Naive B cell (primary cell): ENCODE results near the gene H2AZ2. TPM values are rescaled to one million over a fixed set of nuclear protein-coding genes. Genes with fewer than 3 reads are reported as not detected.
"Not testable (repeated sequence)": the region's sequence is repeated elsewhere in the genome, so short reads cannot be mapped to it uniquely, and the experiment has no call there.

Source experiments
- ATAC-seq, 2 donors: fragments of 150-1000 bp; cut with Tn5 transposase; 2 replicates each; pipeline ENCODE4 v1.10.0; 2021; ENCODE audit warnings: low read depth in 2 of 2, mild to moderate bottlenecking in 2 of 2, moderate library complexity in 2 of 2
- DNase-seq: peaks from one replicate; pipeline ENCODE4 v3.0.0; 2022
- H3K27ac Mint-ChIP-seq, 6 donors: one replicate each; pipeline ENCODE4 v1.8.0; 2020 to 2022; ENCODE audit warnings: mild to moderate bottlenecking in 6 of 6, mixed read lengths in 6 of 6, moderate library complexity in 5 of 6, inconsistent platforms in 2 of 6
- H3K27me3 Mint-ChIP-seq, 3 donors: one replicate each; pipeline ENCODE4 v1.8.0; 2021 to 2022; ENCODE audit warnings: mixed read lengths in 3 of 3, mild to moderate bottlenecking in 1 of 3
- H3K36me3 Mint-ChIP-seq, 2 donors: one replicate each; pipeline ENCODE4 v1.8.0; 2020 to 2022; ENCODE audit warnings: mixed read lengths in 2 of 2, inconsistent platforms in 1 of 2, mild to moderate bottlenecking in 1 of 2
- H3K4me1 Mint-ChIP-seq, 3 donors: one replicate each; pipeline ENCODE4 v1.8.0; 2020 to 2022; ENCODE audit warnings: mixed read lengths in 3 of 3, inconsistent platforms in 1 of 3, mild to moderate bottlenecking in 1 of 3, moderate library complexity in 1 of 3
- H3K4me3 Mint-ChIP-seq, 8 donors: one replicate each; pipeline ENCODE4 v1.8.0; 2020 to 2022; ENCODE audit warnings: mild to moderate bottlenecking in 8 of 8, mixed read lengths in 8 of 8, moderate library complexity in 8 of 8, inconsistent platforms in 2 of 8
- H3K9me3 Mint-ChIP-seq, 7 donors: one replicate each; pipeline ENCODE4 v1.8.0; 2020 to 2022; ENCODE audit warnings: mixed read lengths in 7 of 7, mild to moderate bottlenecking in 5 of 7, inconsistent platforms in 2 of 7, moderate library complexity in 1 of 7
- polyA plus RNA-seq, 6 donors: library from polyadenylated mRNA; unstranded; fragments of 300-500 nt; fragmentation: Illumina TruSeq; gene quantifications; one replicate each; pipeline ENCODE4 v1.2.3, GENCODE V29; 2021; ENCODE audit warnings: low read depth in 6 of 6

Gene H2AZ2
- polyA plus RNA-seq, 6 donors from 2014 or later: 128 to 168 (median 145) TPM

- H3K27ac Mint-ChIP-seq: no peak overlapping the region
- peaks cover 0 to 7% (median 2%) of the 10 kb centered on the region in 7 donors for H3K9me3 Mint-ChIP-seq
- no peaks in the 10 kb centered on the region for H3K36me3 Mint-ChIP-seq
- H3K4me3 Mint-ChIP-seq: peak overlapping the region in 5 of 8 donors; percentile 9 to 96 (median 84)
- H3K27me3 Mint-ChIP-seq: no peaks in the 10 kb centered on the region
- no peak for DNase-seq
- ATAC-seq: no peak
- H3K4me1 Mint-ChIP-seq: peaks cover 30 to 62% (median 39%) of the 10 kb centered on the region in 3 donors
These were observed 35.0 kb upstream of the H2AZ2 start for GRCh38 chr7:44882899-44883298.

- H3K9me3 Mint-ChIP-seq: peaks cover 0 to 7% (median 2%) of the 10 kb centered on the region in 7 donors
- H3K4me3 Mint-ChIP-seq: peak overlapping the region in 3 of 8 donors; percentile 15 to 96 (median 58)
- peaks cover 25 to 57% (median 33%) of the 10 kb centered on the region in 3 donors for H3K4me1 Mint-ChIP-seq
- ATAC-seq: no peak
- no peaks in the 10 kb centered on the region for H3K27me3 Mint-ChIP-seq
- no peaks in the 10 kb centered on the region for H3K36me3 Mint-ChIP-seq
- H3K27ac Mint-ChIP-seq: no peak overlapping the region
- DNase-seq: no peak
These were observed 33.7 kb upstream of the H2AZ2 start for GRCh38 chr7:44881610-44882009.

GRCh38 chr7:44881066-44881600 lies 33.2 kb upstream of the H2AZ2 start:
- Mint-ChIP-seq H3K4me1 (peaks cover 24 to 58% (median 33%) of the 10 kb centered on the region in 3 donors), H3K36me3 (no peaks in the 10 kb centered on the region), H3K9me3 (peaks cover 0 to 7% (median 2%) of the 10 kb centered on the region in 7 donors), H3K27ac (peak overlapping the region; percentile 13 to 90 (median 58)), H3K4me3 (peak overlapping the region in 7 of 8 donors; percentile 37 to 96 (median 69)), H3K27me3 (no peaks in the 10 kb centered on the region)
- no peak for DNase-seq
- ATAC-seq: no peak

GRCh38 chr7:44880317-44881018 lies 32.6 kb upstream of the H2AZ2 start:
- DNase-seq: no peak
- Mint-ChIP-seq H3K27ac (peak overlapping the region in 5 of 6 donors; percentile 22 to 90 (median 59)), H3K4me3 (peak overlapping the region in 7 of 8 donors; percentile 37 to 96 (median 69)), H3K36me3 (no peaks in the 10 kb centered on the region), H3K4me1 (peaks cover 18 to 53% (median 27%) of the 10 kb centered on the region in 3 donors), H3K27me3 (no peaks in the 10 kb centered on the region), H3K9me3 (peaks cover 0 to 7% (median 2%) of the 10 kb centered on the region in 7 donors)
- ATAC-seq: no peak

- H3K36me3 Mint-ChIP-seq: no peaks in the 10 kb centered on the region
- no peaks in the 10 kb centered on the region for H3K27me3 Mint-ChIP-seq
- ATAC-seq: peak; percentile 37 to 48
- no peak for DNase-seq
- H3K4me3 Mint-ChIP-seq: no peak overlapping the region
- H3K27ac Mint-ChIP-seq: peak overlapping the region in 3 of 6 donors; percentile 49 to 87 (median 78)
- H3K9me3 Mint-ChIP-seq: no peaks in the 10 kb centered on the region
- peaks cover 11 to 32% (median 15%) of the 10 kb centered on the region in 3 donors for H3K4me1 Mint-ChIP-seq
These were observed 28.5 kb upstream of the H2AZ2 start for GRCh38 chr7:44876393-44876792.

- peaks cover 4 to 20% (median 4%) of the 10 kb centered on the region in 3 donors for H3K4me1 Mint-ChIP-seq
- no peaks in the 10 kb centered on the region for H3K36me3 Mint-ChIP-seq
- DNase-seq (no peak), ATAC-seq (no peak)
- peak overlapping the region in 2 of 6 donors; percentile 60 to 64 for H3K27ac Mint-ChIP-seq
- no peaks in the 10 kb centered on the region for H3K27me3 Mint-ChIP-seq
- peaks cover 0 to 2% (median 0%) of the 10 kb centered on the region in 7 donors for H3K9me3 Mint-ChIP-seq
- no peak overlapping the region for H3K4me3 Mint-ChIP-seq
These were observed 27.4 kb upstream of the H2AZ2 start for GRCh38 chr7:44875241-44875640.

- no peak for DNase-seq
- peaks cover 0 to 7% (median 0%) of the 10 kb centered on the region in 7 donors for H3K9me3 Mint-ChIP-seq
- H3K27ac Mint-ChIP-seq: peak overlapping the region in 1 of 6 donors; percentile 2
- peaks cover 0 to 13% (median 0%) of the 10 kb centered on the region in 3 donors for H3K4me1 Mint-ChIP-seq
- no peak for ATAC-seq
- H3K27me3 Mint-ChIP-seq: no peaks in the 10 kb centered on the region
- H3K4me3 Mint-ChIP-seq: no peak overlapping the region
- H3K36me3 Mint-ChIP-seq: no peaks in the 10 kb centered on the region
These were observed 24.9 kb upstream of the H2AZ2 start for GRCh38 chr7:44872787-44873186.

GRCh38 chr7:44871918-44872317 lies 24.0 kb upstream of the H2AZ2 start:
- H3K9me3 Mint-ChIP-seq, H3K4me3 Mint-ChIP-seq, ATAC-seq, H3K36me3 Mint-ChIP-seq, DNase-seq, H3K27me3 Mint-ChIP-seq, H3K4me1 Mint-ChIP-seq, H3K27ac Mint-ChIP-seq: not testable (repeated sequence)

- H3K27me3 Mint-ChIP-seq, DNase-seq, H3K27ac Mint-ChIP-seq, H3K4me3 Mint-ChIP-seq, H3K36me3 Mint-ChIP-seq, H3K9me3 Mint-ChIP-seq, ATAC-seq, H3K4me1 Mint-ChIP-seq: not testable (repeated sequence)
These were observed 22.9 kb upstream of the H2AZ2 start for GRCh38 chr7:44870780-44871179.

- not testable (repeated sequence) for H3K9me3 Mint-ChIP-seq, ATAC-seq, H3K27ac Mint-ChIP-seq, H3K4me3 Mint-ChIP-seq, H3K4me1 Mint-ChIP-seq, H3K27me3 Mint-ChIP-seq, DNase-seq, H3K36me3 Mint-ChIP-seq
These were observed 22.4 kb upstream of the H2AZ2 start for GRCh38 chr7:44870336-44870735.

GRCh38 chr7:44867073-44867995 lies 19.4 kb upstream of the H2AZ2 start:
- peaks cover 0 to 7% (median 0%) of the 10 kb centered on the region in 7 donors for H3K9me3 Mint-ChIP-seq
- DNase-seq (no peak), ATAC-seq (no peak)
- peaks cover 5 to 6% (median 5%) of the 10 kb centered on the region in 3 donors for H3K27me3 Mint-ChIP-seq
- no peak overlapping the region for H3K27ac Mint-ChIP-seq
- H3K4me3 Mint-ChIP-seq: no peak overlapping the region
- H3K4me1 Mint-ChIP-seq: no peaks in the 10 kb centered on the region
- H3K36me3 Mint-ChIP-seq: no peaks in the 10 kb centered on the region

GRCh38 chr7:44861949-44862348 lies 14.1 kb upstream of the H2AZ2 start:
- H3K4me1 Mint-ChIP-seq, ATAC-seq, H3K36me3 Mint-ChIP-seq, H3K27me3 Mint-ChIP-seq, H3K27ac Mint-ChIP-seq, H3K9me3 Mint-ChIP-seq, DNase-seq, H3K4me3 Mint-ChIP-seq: not testable (repeated sequence)

GRCh38 chr7:44858161-44858560 lies 10.3 kb upstream of the H2AZ2 start:
- H3K27ac Mint-ChIP-seq: no peak overlapping the region
- peaks cover 0 to 6% (median 0%) of the 10 kb centered on the region in 3 donors for H3K4me1 Mint-ChIP-seq
- no peaks in the 10 kb centered on the region for H3K36me3 Mint-ChIP-seq
- no peak overlapping the region for H3K4me3 Mint-ChIP-seq
- no peaks in the 10 kb centered on the region for H3K9me3 Mint-ChIP-seq
- no peak for DNase-seq
- no peak for ATAC-seq
- peaks cover 5 to 6% (median 5%) of the 10 kb centered on the region in 3 donors for H3K27me3 Mint-ChIP-seq
